ENCODE data around the gene PLEK2.

DNA sequence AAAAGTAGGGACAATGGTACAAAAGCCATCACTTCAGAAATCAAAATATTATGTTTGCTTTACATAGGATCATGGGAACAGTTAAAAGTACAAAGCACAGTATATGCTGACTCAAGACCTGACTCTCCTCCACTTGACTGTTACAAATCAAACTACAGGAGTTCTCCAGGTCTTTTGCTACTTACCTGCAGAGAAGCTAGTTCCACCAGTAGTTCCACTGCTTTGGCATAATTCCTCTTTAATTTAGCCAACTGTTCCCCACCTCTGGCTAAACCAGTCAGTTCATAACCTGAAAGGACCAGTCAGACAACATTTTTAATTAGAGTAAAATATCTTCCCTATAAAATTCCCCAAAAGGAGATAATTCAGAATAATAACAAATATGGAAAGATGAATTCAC is 66.4 kb downstream of the PLEK2 start:
- no peak for TF ChIP-seq CTCF (IDR thresholded peaks at IDR 0.05)
- TF ChIP-seq POLR2A (IDR thresholded peaks at IDR 0.05) = no peak

Measured in right lobe of liver (tissue), 4 donors.